HUES48 (cell line): ENCODE measurements around the gene ICAM1.
A peak's percentile ranks its signal among the peaks of the same experiment; 100 is the strongest.
"Not testable (repeated sequence)": the region's sequence is repeated elsewhere in the genome, so short reads cannot be mapped to it uniquely, and the experiment has no call there.

Source experiments
- H3K27ac ChIP-seq: one replicate; pipeline ENCODE4 v1.7.0; 2013; ENCODE audit warnings: low read depth, low read length, inconsistent platforms
- H3K27me3 ChIP-seq: 2 replicates; pipeline ENCODE4 v1.6.1; 2013; ENCODE audit warnings: mild to moderate bottlenecking, low read length; ENCODE audit not compliant: control insufficient read depth, insufficient read depth
- H3K36me3 ChIP-seq: 2 replicates; pipeline ENCODE4 v1.6.1; 2013; ENCODE audit warnings: low read length; ENCODE audit not compliant: control insufficient read depth, insufficient read depth
- H3K4me1 ChIP-seq: 2 replicates; pipeline ENCODE4 v1.6.1; 2013; ENCODE audit warnings: mild to moderate bottlenecking, low read length; ENCODE audit not compliant: control insufficient read depth, insufficient read depth
- H3K4me3 ChIP-seq: 2 replicates; pipeline ENCODE4 v1.5.1; 2013; ENCODE audit warnings: mild to moderate bottlenecking, low read depth, low read length
- H3K9ac ChIP-seq: 2 replicates; pipeline ENCODE4 v1.6.1; 2013; ENCODE audit warnings: mild to moderate bottlenecking, low read depth, low read length, moderate library complexity
- H3K9me3 ChIP-seq: 2 replicates; pipeline ENCODE4 v1.6.1; 2013; ENCODE audit warnings: low read length; ENCODE audit not compliant: control insufficient read depth, insufficient read depth

Gene ICAM1

DNA sequence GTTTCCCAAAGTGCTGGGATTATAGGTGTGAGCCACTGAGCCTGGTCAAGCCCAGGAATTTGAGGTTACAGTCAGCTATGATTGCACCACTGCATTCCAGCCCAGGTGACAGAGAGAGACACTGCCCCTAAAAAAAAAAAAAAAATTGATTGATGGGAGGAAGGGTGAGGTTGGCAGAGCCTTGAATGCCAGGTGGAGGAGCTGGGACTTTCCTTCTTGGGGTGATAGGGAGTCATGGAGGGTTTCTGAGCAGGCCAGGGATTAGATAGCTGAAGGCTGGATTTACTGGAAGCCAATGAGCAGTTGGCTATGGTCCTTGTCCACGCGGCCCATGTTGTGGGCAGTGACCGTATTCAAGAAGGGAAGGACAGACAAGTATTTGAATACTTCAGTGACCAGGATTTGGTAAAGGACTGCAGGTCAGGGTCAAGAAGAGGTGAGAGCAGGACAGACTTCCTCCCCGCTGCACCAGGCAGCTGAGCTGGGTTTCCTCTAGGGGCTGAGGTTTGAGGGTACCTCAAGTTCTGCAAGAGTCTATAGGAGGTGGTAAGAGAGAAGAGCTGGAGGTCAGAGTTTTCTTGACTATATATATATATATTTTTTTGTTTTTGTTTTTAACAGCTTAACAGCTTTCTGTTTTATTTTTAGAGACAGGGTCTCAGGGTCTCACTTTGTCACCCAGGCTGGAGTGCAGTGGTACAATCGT lies 9.0 kb downstream of the ICAM1 start:
- Histone ChIP-seq H3K36me3 (no peaks in the 10 kb centered on the region), H3K9ac (no peak overlapping the region), H3K4me3 (no peak overlapping the region), H3K4me1 (no peaks in the 10 kb centered on the region), H3K9me3 (no peaks in the 10 kb centered on the region), H3K27me3 (no peaks in the 10 kb centered on the region), H3K27ac (no peak overlapping the region)

DNA sequence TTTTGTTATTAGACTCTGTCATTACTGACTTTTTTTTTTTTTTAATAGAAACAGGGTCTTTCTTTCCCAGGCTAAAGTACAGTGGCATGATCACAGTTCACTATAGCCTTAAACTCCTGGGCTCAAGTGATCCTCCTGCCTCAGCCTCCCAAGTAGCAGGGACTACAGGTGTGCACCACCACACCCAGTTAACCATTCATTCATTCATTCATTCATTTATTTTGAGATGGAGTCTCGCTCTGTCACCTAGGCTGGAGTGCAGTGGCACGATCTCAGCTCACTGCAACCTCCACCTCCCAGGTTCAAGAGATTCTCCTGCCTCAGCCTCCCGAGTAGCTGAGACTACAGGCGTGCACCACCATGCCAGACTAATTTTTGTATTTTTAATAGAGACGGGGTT lies 11.1 kb downstream of the ICAM1 start:
- H3K9ac ChIP-seq, H3K27ac ChIP-seq, H3K4me1 ChIP-seq, H3K36me3 ChIP-seq, H3K9me3 ChIP-seq, H3K4me3 ChIP-seq: not testable (repeated sequence)
- H3K27me3 ChIP-seq = peaks cover 10% of the 10 kb centered on the region; the same call in 1 of the 2 replicates

DNA sequence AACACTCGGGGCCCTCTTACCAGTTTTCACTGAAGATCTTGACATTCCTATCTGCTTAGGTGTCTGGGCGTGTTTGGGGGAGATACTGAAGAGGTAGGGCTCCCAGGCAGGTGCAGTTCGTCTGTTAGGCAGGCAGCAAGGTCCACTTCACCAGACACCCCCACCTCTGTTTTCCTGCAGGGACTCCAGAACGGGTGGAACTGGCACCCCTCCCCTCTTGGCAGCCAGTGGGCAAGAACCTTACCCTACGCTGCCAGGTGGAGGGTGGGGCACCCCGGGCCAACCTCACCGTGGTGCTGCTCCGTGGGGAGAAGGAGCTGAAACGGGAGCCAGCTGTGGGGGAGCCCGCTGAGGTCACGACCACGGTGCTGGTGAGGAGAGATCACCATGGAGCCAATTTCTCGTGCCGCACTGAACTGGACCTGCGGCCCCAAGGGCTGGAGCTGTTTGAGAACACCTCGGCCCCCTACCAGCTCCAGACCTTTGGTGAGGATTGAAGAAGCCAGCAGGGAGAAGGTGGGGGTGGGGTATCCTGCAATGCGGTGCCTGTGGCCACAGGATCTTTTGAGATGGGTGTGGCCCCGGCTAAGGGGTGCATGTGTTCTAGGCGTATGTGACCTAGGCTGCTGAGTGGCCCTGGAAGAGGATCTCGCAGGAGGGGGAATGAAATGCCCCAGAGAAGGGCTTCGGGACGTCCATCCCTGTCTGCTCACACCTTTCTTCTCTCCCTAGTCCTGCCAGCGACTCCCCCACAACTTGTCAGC lies 12.6 kb downstream of the ICAM1 start:
- no peak overlapping the region for H3K27ac ChIP-seq
- no peaks in the 10 kb centered on the region for H3K9me3 ChIP-seq
- no peaks in the 10 kb centered on the region; the same call in 1 of the 2 replicates for H3K4me1 ChIP-seq
- H3K4me3 ChIP-seq = no peak overlapping the region
- peaks cover 25% of the 10 kb centered on the region for H3K27me3 ChIP-seq
- no peak overlapping the region for H3K9ac ChIP-seq
- 0 out of 2 replicates have a peak, but pooled peaks cover 3% of the 10 kb centered on the region for H3K36me3 ChIP-seq

DNA sequence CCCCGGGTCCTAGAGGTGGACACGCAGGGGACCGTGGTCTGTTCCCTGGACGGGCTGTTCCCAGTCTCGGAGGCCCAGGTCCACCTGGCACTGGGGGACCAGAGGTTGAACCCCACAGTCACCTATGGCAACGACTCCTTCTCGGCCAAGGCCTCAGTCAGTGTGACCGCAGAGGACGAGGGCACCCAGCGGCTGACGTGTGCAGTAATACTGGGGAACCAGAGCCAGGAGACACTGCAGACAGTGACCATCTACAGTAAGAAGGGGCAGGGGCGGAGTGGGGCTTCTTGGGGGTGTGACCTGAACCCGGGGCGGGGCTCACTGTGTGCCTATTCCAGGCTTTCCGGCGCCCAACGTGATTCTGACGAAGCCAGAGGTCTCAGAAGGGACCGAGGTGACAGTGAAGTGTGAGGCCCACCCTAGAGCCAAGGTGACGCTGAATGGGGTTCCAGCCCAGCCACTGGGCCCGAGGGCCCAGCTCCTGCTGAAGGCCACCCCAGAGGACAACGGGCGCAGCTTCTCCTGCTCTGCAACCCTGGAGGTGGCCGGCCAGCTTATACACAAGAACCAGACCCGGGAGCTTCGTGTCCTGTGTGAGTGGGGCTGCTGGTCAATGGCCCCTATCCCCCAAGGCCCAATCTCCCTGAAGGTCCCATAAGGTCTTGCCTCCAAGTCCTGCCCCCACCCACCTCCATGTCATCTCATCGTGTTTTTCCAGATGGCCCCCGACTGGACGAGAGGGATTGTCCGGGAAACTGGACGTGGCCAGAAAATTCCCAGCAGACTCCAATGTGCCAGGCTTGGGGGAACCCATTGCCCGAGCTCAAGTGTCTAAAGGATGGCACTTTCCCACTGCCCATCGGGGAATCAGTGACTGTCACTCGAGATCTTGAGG lies 13.4 kb downstream of the ICAM1 start:
- Histone ChIP-seq H3K4me1 (no peaks in the 10 kb centered on the region; the same call in 1 of the 2 replicates), H3K36me3 (0 out of 2 replicates have a peak, but pooled peaks cover 3% of the 10 kb centered on the region), H3K27me3 (peaks cover 33% of the 10 kb centered on the region), H3K9ac (no peak overlapping the region), H3K27ac (no peak overlapping the region), H3K9me3 (no peaks in the 10 kb centered on the region), H3K4me3 (no peak overlapping the region)

DNA sequence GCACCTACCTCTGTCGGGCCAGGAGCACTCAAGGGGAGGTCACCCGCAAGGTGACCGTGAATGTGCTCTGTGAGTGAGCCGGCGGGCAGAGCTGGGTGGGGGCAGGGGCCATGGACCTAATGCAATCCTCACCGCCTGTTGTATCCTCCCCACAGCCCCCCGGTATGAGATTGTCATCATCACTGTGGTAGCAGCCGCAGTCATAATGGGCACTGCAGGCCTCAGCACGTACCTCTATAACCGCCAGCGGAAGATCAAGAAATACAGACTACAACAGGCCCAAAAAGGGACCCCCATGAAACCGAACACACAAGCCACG lies 14.0 kb downstream of the ICAM1 start:
- H3K9ac ChIP-seq = no peak overlapping the region
- H3K36me3 ChIP-seq = 0 out of 2 replicates have a peak, but pooled peaks cover 3% of the 10 kb centered on the region
- H3K4me1 ChIP-seq = no peaks in the 10 kb centered on the region; the same call in 1 of the 2 replicates
- no peak overlapping the region for H3K27ac ChIP-seq
- no peak overlapping the region for H3K4me3 ChIP-seq
- no peaks in the 10 kb centered on the region for H3K9me3 ChIP-seq
- H3K27me3 ChIP-seq = peaks cover 39% of the 10 kb centered on the region

DNA sequence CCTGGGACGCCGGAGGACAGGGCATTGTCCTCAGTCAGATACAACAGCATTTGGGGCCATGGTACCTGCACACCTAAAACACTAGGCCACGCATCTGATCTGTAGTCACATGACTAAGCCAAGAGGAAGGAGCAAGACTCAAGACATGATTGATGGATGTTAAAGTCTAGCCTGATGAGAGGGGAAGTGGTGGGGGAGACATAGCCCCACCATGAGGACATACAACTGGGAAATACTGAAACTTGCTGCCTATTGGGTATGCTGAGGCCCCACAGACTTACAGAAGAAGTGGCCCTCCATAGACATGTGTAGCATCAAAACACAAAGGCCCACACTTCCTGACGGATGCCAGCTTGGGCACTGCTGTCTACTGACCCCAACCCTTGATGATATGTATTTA lies 14.5 kb downstream of the ICAM1 start:
- no peaks in the 10 kb centered on the region for H3K9me3 ChIP-seq
- H3K9ac ChIP-seq = no peak overlapping the region
- no peak overlapping the region for H3K27ac ChIP-seq
- peaks cover 4% of the 10 kb centered on the region; the same call in 1 of the 2 replicates for H3K4me1 ChIP-seq
- no peak overlapping the region for H3K4me3 ChIP-seq
- H3K27me3 ChIP-seq = peaks cover 44% of the 10 kb centered on the region
- 0 out of 2 replicates have a peak, but pooled peaks cover 3% of the 10 kb centered on the region for H3K36me3 ChIP-seq

DNA sequence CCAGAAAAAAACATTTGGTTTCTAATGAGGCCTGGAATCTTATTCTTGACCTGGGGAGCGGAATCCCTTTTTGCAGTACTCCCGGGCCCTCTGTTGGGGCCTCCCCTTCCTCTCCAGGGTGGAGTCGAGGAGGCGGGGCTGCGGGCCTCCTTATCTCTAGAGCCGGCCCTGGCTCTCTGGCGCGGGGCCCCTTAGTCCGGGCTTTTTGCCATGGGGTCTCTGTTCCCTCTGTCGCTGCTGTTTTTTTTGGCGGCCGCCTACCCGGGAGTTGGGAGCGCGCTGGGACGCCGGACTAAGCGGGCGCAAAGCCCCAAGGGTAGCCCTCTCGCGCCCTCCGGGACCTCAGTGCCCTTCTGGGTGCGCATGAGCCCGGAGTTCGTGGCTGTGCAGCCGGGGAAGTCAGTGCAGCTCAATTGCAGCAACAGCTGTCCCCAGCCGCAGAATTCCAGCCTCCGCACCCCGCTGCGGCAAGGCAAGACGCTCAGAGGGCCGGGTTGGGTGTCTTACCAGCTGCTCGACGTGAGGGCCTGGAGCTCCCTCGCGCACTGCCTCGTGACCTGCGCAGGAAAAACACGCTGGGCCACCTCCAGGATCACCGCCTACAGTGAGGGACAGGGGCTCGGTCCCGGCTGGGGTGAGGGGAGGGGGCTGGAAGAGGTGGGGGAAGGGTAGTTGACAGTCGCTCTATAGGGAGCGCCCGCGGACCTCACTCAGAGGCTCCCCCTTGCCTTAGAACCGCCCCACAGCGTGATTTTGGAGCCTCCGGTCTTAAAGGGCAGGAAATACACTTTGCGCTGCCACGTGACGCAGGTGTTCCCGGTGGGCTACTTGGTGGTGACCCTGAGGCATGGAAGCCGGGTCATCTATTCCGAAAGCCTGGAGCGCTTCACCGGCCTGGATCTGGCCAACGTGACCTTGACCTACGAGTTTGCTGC lies 16.1 kb downstream of the ICAM1 start, which contains the start of gene ICAM4:
Gene ICAM4, plus strand, starts transcription at position 153 of the 935 bp plus-strand sequence. Its CDS starts 58 bp downstream, at position 211.
- Histone ChIP-seq H3K4me3 (peak within 1 kb of the TSS; percentile 54), H3K9ac (no peak within 1 kb of the TSS), H3K4me1 (peaks cover 16% of the 10 kb centered on the region; the same call in 1 of the 2 replicates), H3K9me3 (no peaks in the 10 kb centered on the region), H3K36me3 (0 out of 2 replicates have a peak, but pooled peaks cover 3% of the 10 kb centered on the region), H3K27me3 (peaks cover 61% of the 10 kb centered on the region), H3K27ac (no peak within 1 kb of the TSS)

DNA sequence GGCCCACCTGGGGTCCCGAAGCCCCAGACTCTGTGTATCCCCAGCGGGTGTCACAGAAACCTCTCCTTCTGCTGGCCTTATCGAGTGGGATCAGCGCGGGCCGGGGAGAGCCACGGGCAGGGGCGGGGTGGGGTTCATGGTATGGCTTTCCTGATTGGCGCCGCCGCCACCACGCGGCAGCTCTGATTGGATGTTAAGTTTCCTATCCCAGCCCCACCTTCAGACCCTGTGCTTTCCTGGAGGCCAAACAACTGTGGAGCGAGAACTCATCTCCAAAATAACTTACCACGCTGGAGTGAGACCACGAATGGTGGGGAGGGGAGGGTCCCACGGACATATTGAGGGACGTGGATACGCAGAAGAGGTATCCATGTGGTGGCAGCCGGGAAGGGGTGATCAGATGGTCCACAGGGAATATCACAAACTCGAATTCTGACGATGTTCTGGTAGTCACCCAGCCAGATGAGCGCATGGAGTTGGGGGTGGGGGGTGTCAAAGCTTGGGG lies 17.8 kb downstream of the ICAM1 start:
- H3K4me1 ChIP-seq = peaks cover 19% of the 10 kb centered on the region; the same call in 1 of the 2 replicates
- H3K36me3 ChIP-seq = 0 out of 2 replicates have a peak, but pooled peaks cover 3% of the 10 kb centered on the region
- H3K4me3 ChIP-seq = peak overlapping the region; percentile 61
- peaks cover 77% of the 10 kb centered on the region for H3K27me3 ChIP-seq
- no peak overlapping the region for H3K27ac ChIP-seq
- no peak overlapping the region for H3K9ac ChIP-seq
- no peaks in the 10 kb centered on the region for H3K9me3 ChIP-seq

DNA sequence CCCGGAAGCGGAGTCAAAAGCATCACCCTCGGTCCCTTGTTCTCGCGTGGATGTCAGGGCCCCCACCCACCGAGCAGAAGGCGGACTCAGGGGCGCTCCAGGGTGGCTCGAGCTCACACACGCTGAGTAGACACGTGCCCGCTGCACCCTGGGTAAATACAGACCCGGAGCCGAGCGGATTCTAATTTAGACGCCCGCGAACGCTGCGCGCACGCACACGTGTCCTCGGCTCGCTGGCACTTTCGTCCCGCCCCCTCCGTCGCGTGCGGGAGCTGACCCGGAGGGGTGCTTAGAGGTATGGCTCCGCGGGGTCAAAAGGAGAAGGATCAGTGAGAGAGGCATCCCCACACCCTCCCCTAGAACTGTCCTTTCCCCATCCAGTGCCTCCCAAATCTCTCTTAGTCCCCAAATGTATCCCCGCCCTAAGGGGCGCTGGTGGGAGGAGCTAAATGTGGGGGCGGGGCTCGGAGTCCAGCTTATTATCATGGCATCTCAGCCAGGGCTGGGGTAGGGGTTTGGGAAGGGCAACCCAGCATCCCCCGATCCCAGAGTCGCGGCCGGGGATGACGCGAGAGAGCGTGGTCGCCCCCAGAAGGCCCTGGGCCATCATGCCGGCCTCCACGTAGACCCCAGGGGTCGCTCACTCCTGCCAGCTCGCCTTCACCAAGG lies 18.4 kb downstream of the ICAM1 start:
- Histone ChIP-seq H3K27ac (no peak overlapping the region), H3K4me3 (peak overlapping the region; percentile 61), H3K27me3 (peaks cover 83% of the 10 kb centered on the region), H3K4me1 (peaks cover 19% of the 10 kb centered on the region; the same call in 1 of the 2 replicates), H3K9me3 (no peaks in the 10 kb centered on the region), H3K9ac (no peak overlapping the region), H3K36me3 (0 out of 2 replicates have a peak, but pooled peaks cover 3% of the 10 kb centered on the region)
